Peyer's patch (tissue), 4 donors: ENCODE measurements around the gene LRRC8E. TPM values are rescaled to one million over a fixed set of nuclear protein-coding genes. Genes with fewer than 3 reads are reported as not detected.

Source experiments
- DNase-seq, 3 donors: peaks; one replicate each; pipeline ENCODE4 v3.0.0-alpha.2; 2017 to 2019
- H3K27ac ChIP-seq, 4 donors: fragments of 200-600 bp; sonication (generic); one replicate each; pipeline ENCODE4 v1.5.1; 2016 to 2019
- H3K27me3 ChIP-seq, 2 donors: fragments of 200-600 bp; sonication (generic); one replicate each; pipeline ENCODE4 v1.5.1; 2019
- H3K36me3 ChIP-seq, 3 donors: fragments of 200-600 bp; sonication (generic); one replicate each; pipeline ENCODE4 v1.5.1; 2016 to 2019
- H3K4me1 ChIP-seq, 4 donors: fragments of 200-600 bp; sonication (generic); one replicate each; pipeline ENCODE4 v1.5.1; 2016 to 2019
- H3K4me3 ChIP-seq, 4 donors: fragments of 200-600 bp; sonication (generic); 1 replicate in 3 of 4; 2 replicates in 1 of 4; pipeline ENCODE4 v1.5.1; 2016 to 2019; ENCODE audit warnings: mild to moderate bottlenecking in 1 of 4
- H3K9me3 ChIP-seq, 4 donors: fragments of 200-600 bp; sonication (generic); one replicate each; pipeline ENCODE4 v1.5.1; 2016 to 2019; ENCODE audit warnings: mild to moderate bottlenecking in 1 of 4
- CTCF ChIP-seq, 6 experiments: fragments of 450-650 bp in 4 of 6; fragments of 200-600 bp in 2 of 6; sonication (generic) in 1 of 6; IDR thresholded peaks; one replicate each; pipeline ENCODE4 v1.5.1; 2017 to 2019; ENCODE audit warnings: antibody characterized with exemption in 6 of 6, mild to moderate bottlenecking in 3 of 6, moderate library complexity in 1 of 6
- POLR2A ChIP-seq, 2 donors: fragments of 450-650 bp; IDR thresholded peaks; one replicate each; pipeline ENCODE4 v1.5.1; 2017; ENCODE audit warnings: antibody characterized with exemption in 2 of 2, mild to moderate bottlenecking in 2 of 2, moderate library complexity in 2 of 2
- total RNA-seq, 4 donors: library from RNA; depleted of rRNA; stranded (reverse); fragments of >200 nt; gene quantifications; one replicate each; pipeline ENCODE4 v1.1.0, GENCODE V29; 2016

LRRC8E gene
- total RNA-seq, 4 donors from 2014 or later, result 0.57 to 0.88 (median 0.80) TPM; not detected in 1

GRCh38 chr19:7919610-7920518 lies 31.6 kb downstream of the LRRC8E start, which contains the start of gene SNAPC2:
TSS of gene SNAPC2 (plus strand) at chr19:7920338. CDS start at chr19:7920367, 29 bp downstream.
- no peaks in the 10 kb centered on the region for H3K9me3 ChIP-seq
- peak in 1 of 6 experiments; percentile 30 for TF ChIP-seq CTCF (IDR thresholded peaks at IDR 0.05)
- peak; percentile 33 to 42 for TF ChIP-seq POLR2A (IDR thresholded peaks at IDR 0.05)
- H3K4me3 ChIP-seq, result peak within 1 kb of the TSS; percentile 78 to 94 (median 90)
- H3K36me3 ChIP-seq, result peaks cover 0 to 14% (median 0%) of the 10 kb centered on the region in 3 donors
- peaks cover 0 to 36% of the 10 kb centered on the region in 2 donors for H3K27me3 ChIP-seq
- peaks cover 2 to 50% (median 30%) of the 10 kb centered on the region in 4 donors for H3K4me1 ChIP-seq
- peak; percentile 94 to 99 (median 98) for DNase-seq
- peak within 1 kb of the TSS; percentile 87 to 98 (median 95) for H3K27ac ChIP-seq

GRCh38 chr19:7920519-7921301 lies 32.4 kb downstream of the LRRC8E start:
- peak; percentile 100 for DNase-seq
- Histone ChIP-seq H3K27ac (peak overlapping the region; percentile 87 to 98 (median 95)), H3K9me3 (no peaks in the 10 kb centered on the region), H3K4me3 (peak overlapping the region; percentile 78 to 94 (median 90)), H3K27me3 (peaks cover 0 to 27% of the 10 kb centered on the region in 2 donors), H3K4me1 (peaks cover 2 to 54% (median 34%) of the 10 kb centered on the region in 4 donors), H3K36me3 (peaks cover 0 to 14% (median 0%) of the 10 kb centered on the region in 3 donors)
- TF ChIP-seq CTCF (IDR thresholded peaks at IDR 0.05) (no peak), POLR2A (IDR thresholded peaks at IDR 0.05) (peak in 1 of 2 donors; percentile 45)

- DNase-seq, result no peak
- H3K4me1 ChIP-seq, result peaks cover 2 to 51% (median 36%) of the 10 kb centered on the region in 4 donors
- H3K27me3 ChIP-seq, result peaks cover 0 to 20% of the 10 kb centered on the region in 2 donors
Observed at GRCh38 chr19:7921302-7921966, 33.1 kb downstream of the LRRC8E start.

GRCh38 chr19:7921967-7922835 lies 33.9 kb downstream of the LRRC8E start:
- peaks cover 2 to 49% (median 32%) of the 10 kb centered on the region in 4 donors for H3K4me1 ChIP-seq

More at GRCh38 chr19:7921302-7921966, 33.1 kb downstream of the LRRC8E start:
- H3K4me3 ChIP-seq, result peak overlapping the region; percentile 58 to 94 (median 90)
- H3K9me3 ChIP-seq, result no peaks in the 10 kb centered on the region
- TF ChIP-seq CTCF (IDR thresholded peaks at IDR 0.05), result no peak
- no peak for TF ChIP-seq POLR2A (IDR thresholded peaks at IDR 0.05)
- peaks cover 0 to 14% (median 0%) of the 10 kb centered on the region in 3 donors for H3K36me3 ChIP-seq
- peak overlapping the region; percentile 53 to 98 (median 95) for H3K27ac ChIP-seq

More at GRCh38 chr19:7921967-7922835, 33.9 kb downstream of the LRRC8E start:
- no peak for DNase-seq
- H3K27me3 ChIP-seq, result peaks cover 0 to 12% of the 10 kb centered on the region in 2 donors
- H3K27ac ChIP-seq, result peak overlapping the region in 1 of 4 donors; percentile 93
- H3K9me3 ChIP-seq, result no peaks in the 10 kb centered on the region
- H3K36me3 ChIP-seq, result peaks cover 0 to 20% (median 0%) of the 10 kb centered on the region in 3 donors
- no peak overlapping the region for H3K4me3 ChIP-seq
- TF ChIP-seq POLR2A (IDR thresholded peaks at IDR 0.05), result no peak
- TF ChIP-seq CTCF (IDR thresholded peaks at IDR 0.05), result no peak
